ENCODE data around the gene HKDC1.

- no peak for TF ChIP-seq CTCF (IDR thresholded peaks at IDR 0.05)
- TF ChIP-seq POLR2A (IDR thresholded peaks at IDR 0.05): no peak
These were observed 58.4 kb downstream of the HKDC1 start, which contains the start of gene HK1 for GRCh38 chr10:69278446-69278963.
